Progenitor cell of endocrine pancreas (in vitro differentiated cells): ENCODE results near the gene NLGN1. TPM values are rescaled to one million over a fixed set of nuclear protein-coding genes. Genes with fewer than 3 reads are reported as not detected.

Experiments
- DNase-seq: peaks from one replicate; pipeline ENCODE4 v3.0.0; 2021; ENCODE audit warnings: low spot score; ENCODE audit not compliant: unreplicated experiment
- H3K27ac Mint-ChIP-seq: 2 replicates; pipeline ENCODE4 v1.8.0; 2021; ENCODE audit warnings: mild to moderate bottlenecking, moderate library complexity, mixed read lengths
- H3K27me3 Mint-ChIP-seq: 2 replicates; pipeline ENCODE4 v1.8.0; 2021; ENCODE audit warnings: mixed read lengths
- H3K36me3 Mint-ChIP-seq: 2 replicates; pipeline ENCODE4 v1.8.0; 2022; ENCODE audit warnings: mixed read lengths; ENCODE audit not compliant: insufficient read depth
- H3K4me1 Mint-ChIP-seq: 2 replicates; pipeline ENCODE4 v1.8.0; 2021; ENCODE audit warnings: low read depth, mixed read lengths
- H3K4me3 Mint-ChIP-seq: 2 replicates; pipeline ENCODE4 v1.8.0; 2021; ENCODE audit warnings: low read depth, mild to moderate bottlenecking, moderate library complexity, mixed read lengths
- H3K9me3 Mint-ChIP-seq: 2 replicates; pipeline ENCODE4 v1.8.0; 2021; ENCODE audit warnings: low read depth, mixed read lengths
- total RNA-seq: library from RNA; stranded (reverse); gene quantifications from 2 replicates; pipeline ENCODE4 v1.2.1, GENCODE V29; 2021
- TF ChIP-seq, protein P1 (sequence below): fragments of 200-600 bp; sonication (generic); IDR thresholded peaks from one replicate; pipeline ENCODE4 v1.5.0; 2021; ENCODE audit warnings: antibody characterized with exemption, mild to moderate bottlenecking; ENCODE audit not compliant: unreplicated experiment

The NLGN1 gene
- total RNA-seq, 1 donor from 2014 or later = 5.7 TPM

DNA sequence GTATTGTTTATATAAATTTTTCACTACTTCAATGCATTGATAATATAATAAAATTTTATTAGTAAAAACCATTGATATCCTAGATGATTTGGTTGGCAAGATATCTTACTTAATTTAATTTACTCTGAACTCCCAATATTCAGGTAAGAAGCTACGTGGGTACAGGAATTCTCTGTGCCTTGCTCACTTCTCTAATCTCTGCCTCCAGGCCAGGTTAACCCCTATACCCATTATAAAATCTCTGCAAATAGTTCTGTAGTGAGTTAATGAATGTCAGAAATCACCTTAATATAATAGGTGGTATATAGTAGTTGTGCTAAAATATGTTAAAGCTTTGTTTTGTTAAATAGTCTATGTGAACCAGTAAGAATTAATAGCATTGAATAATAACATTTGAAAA lies 465.2 kb downstream of the NLGN1 start:
- H3K4me3 Mint-ChIP-seq = no peak overlapping the region
- DNase-seq = no peak
- H3K9me3 Mint-ChIP-seq = no peaks in the 10 kb centered on the region
- no peak overlapping the region for H3K27ac Mint-ChIP-seq
- no peaks in the 10 kb centered on the region for H3K27me3 Mint-ChIP-seq
- no peaks in the 10 kb centered on the region for H3K36me3 Mint-ChIP-seq
- peaks cover 1% of the 10 kb centered on the region for H3K4me1 Mint-ChIP-seq
- TF ChIP-seq, protein P1, sequence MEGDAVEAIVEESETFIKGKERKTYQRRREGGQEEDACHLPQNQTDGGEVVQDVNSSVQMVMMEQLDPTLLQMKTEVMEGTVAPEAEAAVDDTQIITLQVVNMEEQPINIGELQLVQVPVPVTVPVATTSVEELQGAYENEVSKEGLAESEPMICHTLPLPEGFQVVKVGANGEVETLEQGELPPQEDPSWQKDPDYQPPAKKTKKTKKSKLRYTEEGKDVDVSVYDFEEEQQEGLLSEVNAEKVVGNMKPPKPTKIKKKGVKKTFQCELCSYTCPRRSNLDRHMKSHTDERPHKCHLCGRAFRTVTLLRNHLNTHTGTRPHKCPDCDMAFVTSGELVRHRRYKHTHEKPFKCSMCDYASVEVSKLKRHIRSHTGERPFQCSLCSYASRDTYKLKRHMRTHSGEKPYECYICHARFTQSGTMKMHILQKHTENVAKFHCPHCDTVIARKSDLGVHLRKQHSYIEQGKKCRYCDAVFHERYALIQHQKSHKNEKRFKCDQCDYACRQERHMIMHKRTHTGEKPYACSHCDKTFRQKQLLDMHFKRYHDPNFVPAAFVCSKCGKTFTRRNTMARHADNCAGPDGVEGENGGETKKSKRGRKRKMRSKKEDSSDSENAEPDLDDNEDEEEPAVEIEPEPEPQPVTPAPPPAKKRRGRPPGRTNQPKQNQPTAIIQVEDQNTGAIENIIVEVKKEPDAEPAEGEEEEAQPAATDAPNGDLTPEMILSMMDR = no peak

DNA sequence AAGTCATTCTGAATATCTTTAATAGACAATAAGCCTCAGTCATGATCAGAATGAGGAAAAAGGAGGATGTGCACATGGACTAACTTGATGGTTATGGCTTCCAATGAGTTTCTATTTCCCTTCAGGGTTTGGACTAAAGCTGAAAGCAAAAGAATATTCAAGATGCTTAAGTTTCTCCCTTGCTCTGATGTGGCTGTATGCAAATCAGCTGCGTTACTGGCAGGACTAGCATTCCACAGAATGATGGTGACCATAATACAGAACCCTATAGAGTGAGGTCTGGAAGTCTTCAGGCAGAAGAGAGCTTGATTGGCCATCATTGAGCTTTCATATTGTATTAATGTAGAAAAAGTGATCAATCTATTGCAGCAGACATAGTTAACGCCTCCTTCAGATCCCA lies 466.0 kb downstream of the NLGN1 start:
- H3K27me3 Mint-ChIP-seq = no peaks in the 10 kb centered on the region
- H3K36me3 Mint-ChIP-seq = no peaks in the 10 kb centered on the region
- no peaks in the 10 kb centered on the region for H3K9me3 Mint-ChIP-seq
- no peak overlapping the region for H3K4me3 Mint-ChIP-seq
- DNase-seq = no peak
- no peak overlapping the region for H3K27ac Mint-ChIP-seq
- peaks cover 1% of the 10 kb centered on the region for H3K4me1 Mint-ChIP-seq
- TF ChIP-seq, protein P1 = no peak

DNA sequence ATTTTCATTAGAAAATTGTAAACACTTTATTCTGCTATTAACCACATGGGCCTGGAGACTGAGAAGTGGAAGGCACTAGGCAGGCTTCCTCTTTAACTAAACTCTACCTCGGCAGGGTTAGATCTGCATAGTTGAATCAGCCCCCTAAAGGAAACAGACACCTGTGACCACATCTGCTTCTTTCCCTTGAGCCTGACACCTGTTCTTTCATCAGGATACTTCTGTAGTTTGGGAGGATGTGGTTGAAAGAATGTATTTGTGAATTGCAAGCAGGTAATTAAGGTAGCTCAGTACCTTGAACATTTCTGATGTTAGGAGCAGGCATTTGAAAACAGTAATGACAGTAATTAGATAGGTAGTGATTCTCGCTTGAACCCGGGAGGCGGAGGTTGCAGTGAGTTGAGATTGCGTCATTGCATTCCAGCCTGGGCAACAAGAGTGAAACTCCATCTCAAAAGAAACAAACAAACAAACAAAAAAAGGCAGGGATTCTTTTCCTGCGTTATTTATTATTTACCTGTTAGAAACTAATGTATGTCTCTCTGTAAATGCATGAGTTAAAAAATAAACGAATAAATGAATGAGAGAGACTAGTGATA lies 468.5 kb downstream of the NLGN1 start:
- no peak overlapping the region for H3K4me3 Mint-ChIP-seq
- no peaks in the 10 kb centered on the region for H3K9me3 Mint-ChIP-seq
- TF ChIP-seq, protein P1 = no peak
- peaks cover 9% of the 10 kb centered on the region for H3K4me1 Mint-ChIP-seq
- no peaks in the 10 kb centered on the region for H3K27me3 Mint-ChIP-seq
- no peak overlapping the region for H3K27ac Mint-ChIP-seq
- DNase-seq = no peak
- H3K36me3 Mint-ChIP-seq = no peaks in the 10 kb centered on the region

DNA sequence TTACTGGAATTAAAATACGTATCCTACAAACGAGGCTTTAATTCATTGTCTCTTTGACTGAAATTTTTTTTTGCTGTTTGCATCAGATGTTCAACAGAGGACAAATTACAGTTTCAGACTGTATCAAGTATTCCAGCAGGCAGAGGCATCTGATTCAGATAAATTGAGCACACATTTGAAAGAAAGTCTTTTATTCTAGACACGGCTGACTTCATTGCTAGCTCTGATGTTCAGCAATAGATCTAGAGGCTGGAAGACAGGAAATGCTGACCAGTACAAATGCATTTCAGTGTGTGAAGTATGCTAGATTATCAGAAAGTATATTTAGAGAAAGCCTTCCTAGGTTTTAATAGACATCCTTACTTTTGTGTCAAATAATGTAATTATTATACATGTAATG lies 472.2 kb downstream of the NLGN1 start:
- TF ChIP-seq, protein P1 = no peak
- Mint-ChIP-seq H3K4me1 (peaks cover 9% of the 10 kb centered on the region), H3K9me3 (no peaks in the 10 kb centered on the region), H3K27ac (no peak overlapping the region), H3K4me3 (no peak overlapping the region), H3K27me3 (no peaks in the 10 kb centered on the region), H3K36me3 (no peaks in the 10 kb centered on the region)
- no peak for DNase-seq

DNA sequence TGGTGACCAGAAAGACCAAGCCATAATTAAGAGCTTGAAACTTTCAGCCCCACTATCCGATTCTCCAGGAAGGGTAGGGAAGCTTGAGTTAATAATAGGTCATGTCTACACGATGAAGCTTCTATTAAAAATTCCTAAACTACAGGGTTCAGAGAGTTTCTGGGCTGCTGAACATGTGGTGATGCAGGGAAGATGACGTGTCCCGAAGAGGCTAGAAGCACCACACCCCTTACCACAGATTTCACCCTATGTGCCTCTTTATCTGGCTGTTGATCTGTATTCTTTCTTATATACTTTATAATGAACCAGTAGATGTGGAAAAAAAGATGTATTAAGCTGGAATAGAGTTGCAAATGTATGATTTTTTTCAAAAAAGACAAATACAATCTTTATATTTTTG lies 473.4 kb downstream of the NLGN1 start:
- no peaks in the 10 kb centered on the region for H3K36me3 Mint-ChIP-seq
- H3K27ac Mint-ChIP-seq = no peak overlapping the region
- TF ChIP-seq, protein P1 = no peak
- H3K9me3 Mint-ChIP-seq = no peaks in the 10 kb centered on the region
- DNase-seq = no peak
- no peak overlapping the region for H3K4me3 Mint-ChIP-seq
- no peaks in the 10 kb centered on the region for H3K27me3 Mint-ChIP-seq
- peaks cover 9% of the 10 kb centered on the region for H3K4me1 Mint-ChIP-seq
